Measurements from ENCODE around the gene RER1.

The RER1 gene

DNA sequence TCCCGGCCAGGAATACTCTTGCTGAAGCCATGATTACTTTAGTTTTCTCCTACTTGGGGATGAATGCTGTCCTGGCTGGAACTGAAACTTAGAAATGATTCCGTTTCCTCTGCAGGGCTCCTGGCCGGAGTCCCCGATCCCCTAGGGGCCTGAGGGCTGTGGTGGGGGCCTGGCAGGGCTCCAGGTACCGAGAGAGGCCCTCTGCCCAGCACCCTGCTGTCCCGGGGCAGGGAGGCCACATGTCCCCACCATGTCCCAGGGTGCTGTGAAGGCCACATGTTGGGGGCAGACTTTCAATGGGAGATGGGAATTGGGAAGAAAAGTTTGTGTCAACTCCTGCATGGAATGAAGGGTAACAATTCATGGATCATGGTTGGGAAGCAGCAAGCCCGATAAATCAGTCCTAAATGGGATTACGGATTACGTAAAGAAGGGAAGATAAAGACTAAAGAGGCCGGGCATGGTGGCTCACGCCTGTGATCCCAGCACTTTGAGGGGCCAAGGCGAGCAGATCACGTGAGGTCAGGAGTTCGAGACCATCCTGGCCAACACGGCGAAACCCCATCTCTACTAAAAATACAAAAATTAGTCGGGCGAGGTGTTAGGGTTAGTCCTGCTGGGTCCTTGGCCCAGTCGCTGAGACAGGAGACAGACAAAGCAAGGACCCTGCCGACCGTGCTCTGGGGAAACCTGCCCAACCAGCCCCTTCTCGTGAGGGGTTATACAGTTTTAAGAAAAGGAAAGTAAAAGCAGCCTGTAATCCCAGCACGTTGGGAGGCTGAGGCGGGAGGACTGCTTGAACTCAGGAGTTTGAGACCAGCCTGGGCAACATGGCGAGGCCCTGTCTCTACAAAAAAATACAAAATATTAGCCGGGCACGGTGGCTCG lies 37.8 kb upstream of the RER1 start:
- no peak for DNase-seq (ENCODE audit: low read depth in 1 of 2, low spot score in 1 of 2)

DNA sequence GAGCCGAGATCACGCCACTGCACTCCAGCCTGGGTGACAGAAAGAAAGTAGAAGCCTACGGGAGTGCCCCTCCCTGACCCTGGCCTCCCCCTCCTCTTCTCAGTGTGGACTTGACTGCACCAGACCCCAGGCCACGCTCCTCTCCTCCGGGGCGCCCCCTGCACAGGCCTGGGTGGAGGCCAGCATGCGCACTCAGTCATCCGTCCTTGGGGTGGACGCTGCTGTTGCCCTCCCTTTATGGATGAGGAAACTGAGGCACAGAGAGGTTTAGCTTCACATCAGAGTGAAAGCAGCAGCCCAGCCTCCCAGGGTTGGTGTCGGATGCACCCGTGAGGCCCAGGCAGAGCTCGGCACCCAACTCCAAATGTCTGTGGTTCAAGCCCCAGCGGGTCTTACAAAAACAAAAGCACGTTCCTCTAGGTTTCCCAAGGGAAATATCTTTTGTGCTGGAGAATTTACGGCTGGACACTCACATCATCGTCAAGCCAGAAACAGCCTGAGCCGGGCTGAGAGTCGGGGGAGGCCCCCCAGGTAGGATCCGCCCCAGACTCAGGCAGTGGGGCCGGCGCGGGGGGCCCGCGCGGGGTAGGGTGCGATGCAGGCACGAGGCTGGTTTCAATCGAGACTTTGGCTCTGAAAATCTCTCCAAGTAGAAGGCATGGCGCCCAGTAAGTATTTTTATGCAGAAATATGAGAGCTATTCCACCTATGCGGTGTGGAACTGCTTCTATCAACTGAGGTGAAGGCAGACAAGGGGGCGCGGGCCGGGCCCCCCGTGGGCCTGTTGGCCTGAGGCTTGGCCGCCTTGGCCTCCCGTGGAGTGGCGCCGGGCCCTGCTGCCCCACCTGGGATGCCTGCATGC lies 36.9 kb upstream of the RER1 start:
- no peak for DNase-seq (ENCODE audit: low read depth in 1 of 2, low spot score in 1 of 2)

- no peak for DNase-seq (ENCODE audit: low read depth in 1 of 2, low spot score in 1 of 2)
Measured at GRCh38 chr1:2355373-2356261, 36.0 kb upstream of the RER1 start.

- DNase-seq (ENCODE audit: low read depth in 1 of 2, low spot score in 1 of 2): no peak
Measured at GRCh38 chr1:2356401-2356800, 35.2 kb upstream of the RER1 start.

DNA sequence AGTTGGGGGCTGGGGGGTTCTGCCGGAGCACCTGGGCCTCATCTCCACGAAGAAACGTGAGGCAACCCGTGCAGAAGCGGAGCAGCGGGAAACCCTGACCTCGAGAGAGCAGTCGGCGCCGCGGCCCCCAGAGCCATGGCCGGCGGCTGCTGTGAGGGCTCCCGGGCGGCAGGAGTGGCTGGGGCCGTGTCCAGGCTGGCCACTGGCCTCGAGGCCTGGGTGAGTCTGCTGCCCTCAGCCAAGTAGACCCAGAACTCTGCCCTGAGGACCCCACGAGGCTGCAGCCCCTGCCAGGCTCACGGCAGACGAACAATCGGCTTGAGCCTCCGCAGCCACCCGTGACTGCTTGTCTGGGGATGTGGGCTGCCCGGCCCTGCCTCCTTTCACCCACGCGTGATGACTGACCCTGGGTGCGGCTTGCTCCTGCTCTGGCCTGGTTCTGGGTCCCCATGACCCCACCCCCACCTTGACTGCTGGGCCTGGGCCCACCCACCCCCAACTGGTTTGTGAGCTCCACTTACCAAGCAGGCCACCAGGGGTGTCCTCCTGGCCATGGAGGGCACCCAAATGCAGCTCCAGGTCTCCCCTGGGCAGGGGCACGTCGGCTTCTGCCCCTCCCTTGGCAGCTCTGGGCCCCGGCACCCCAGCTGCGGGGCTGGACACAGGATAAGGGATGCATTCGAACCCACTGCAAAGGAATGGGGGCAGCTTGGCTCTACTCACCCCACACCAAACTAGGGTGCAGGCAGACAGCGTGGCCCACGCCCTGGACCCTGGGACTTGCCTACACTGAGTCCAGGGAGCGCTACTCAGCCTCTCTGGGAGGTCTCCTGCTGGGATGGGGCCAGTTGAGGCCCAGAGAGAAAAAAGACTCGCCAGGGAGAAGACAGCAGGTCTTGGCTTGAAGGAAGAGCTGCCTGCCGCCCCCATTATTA lies 34.5 kb upstream of the RER1 start:
- no peak for DNase-seq (ENCODE audit: low read depth in 1 of 2, low spot score in 1 of 2)

- no peak for DNase-seq (ENCODE audit: low read depth in 1 of 2, low spot score in 1 of 2)
Measured at GRCh38 chr1:2358072-2358471, 33.6 kb upstream of the RER1 start.

DNA sequence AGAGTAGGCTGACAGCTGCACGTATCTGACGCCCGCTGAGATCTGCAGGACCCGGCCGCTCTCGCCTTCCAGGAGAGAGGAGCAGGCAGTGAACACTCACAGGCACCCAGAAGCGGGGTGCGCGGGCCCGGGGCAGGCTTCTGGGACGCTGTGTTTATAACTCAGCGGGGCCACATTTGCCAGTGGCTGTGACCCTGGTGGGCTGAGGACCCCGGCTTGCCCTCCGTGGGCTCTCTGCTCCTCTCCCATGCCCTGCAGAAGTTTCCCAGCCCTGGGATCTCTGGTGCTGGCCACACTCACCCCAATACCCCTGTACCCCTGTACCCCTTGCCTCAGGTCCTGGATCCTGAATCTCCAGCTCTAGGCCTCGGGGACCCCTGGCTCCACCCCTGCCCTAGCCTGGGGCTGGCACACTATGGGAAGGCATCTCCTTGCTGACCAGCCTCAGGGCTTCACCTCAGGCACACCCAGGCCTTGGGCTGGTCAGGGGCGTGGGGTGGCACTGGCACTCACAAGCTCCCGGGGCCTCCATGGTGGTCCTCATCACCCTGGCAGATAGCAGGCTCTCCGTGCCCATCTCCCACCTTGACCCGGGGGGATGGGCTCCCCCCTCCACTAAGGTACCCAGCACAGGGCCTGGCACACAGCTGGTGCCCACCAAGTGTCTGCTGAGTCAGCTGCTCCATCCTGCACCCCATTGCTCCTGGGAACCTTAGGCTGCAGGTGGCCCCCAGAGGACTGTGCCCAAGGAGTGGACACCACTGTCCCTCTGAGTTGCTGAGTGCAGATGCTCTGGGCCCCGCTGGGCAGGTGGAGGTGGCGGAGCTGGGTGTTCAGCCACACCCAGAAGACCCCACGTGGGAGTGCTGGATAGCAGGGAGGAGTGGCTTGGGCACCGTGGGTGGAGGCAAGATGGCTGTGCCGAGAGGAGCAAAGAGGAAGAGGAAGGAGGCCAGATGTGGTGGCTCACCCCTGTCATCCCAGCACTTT lies 32.7 kb upstream of the RER1 start:
- DNase-seq (ENCODE audit: low read depth in 1 of 2, low spot score in 1 of 2): no peak

- no peak for DNase-seq (ENCODE audit: low read depth in 1 of 2, low spot score in 1 of 2)
Measured at GRCh38 chr1:2360588-2361364, 30.9 kb upstream of the RER1 start.

DNA sequence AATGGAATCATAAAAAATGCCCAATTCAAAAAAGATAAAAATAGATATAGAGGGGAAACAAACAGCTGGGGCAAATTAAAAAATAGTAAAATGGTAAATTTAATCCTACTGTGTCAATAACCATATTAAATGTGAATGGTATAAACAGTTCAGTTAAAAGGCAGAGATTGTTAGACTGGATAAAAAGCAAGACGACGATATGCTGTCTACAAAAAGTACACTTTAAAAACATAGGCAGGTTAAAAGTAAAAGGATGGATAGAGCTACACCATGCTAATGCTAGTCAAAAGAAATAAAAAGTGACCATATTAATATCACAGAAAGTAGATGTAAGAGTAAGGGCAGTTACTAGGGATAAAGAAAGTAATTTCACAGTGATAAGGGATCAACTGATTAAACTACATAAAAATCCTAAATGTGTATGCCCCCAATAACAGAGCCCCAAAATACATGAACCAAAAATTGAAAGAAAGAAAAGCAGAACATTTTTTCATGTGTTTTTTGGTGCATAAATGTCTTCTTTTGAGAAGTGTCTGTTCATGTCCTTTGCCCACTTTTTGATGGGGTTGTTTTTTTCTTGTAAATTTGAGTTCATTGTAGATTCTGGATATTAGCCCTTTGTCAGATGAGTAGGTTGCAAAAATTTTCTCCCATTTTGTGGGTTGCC lies 27.7 kb upstream of the RER1 start:
- DNase-seq (ENCODE audit: low read depth in 1 of 2, low spot score in 1 of 2): no peak

DNA sequence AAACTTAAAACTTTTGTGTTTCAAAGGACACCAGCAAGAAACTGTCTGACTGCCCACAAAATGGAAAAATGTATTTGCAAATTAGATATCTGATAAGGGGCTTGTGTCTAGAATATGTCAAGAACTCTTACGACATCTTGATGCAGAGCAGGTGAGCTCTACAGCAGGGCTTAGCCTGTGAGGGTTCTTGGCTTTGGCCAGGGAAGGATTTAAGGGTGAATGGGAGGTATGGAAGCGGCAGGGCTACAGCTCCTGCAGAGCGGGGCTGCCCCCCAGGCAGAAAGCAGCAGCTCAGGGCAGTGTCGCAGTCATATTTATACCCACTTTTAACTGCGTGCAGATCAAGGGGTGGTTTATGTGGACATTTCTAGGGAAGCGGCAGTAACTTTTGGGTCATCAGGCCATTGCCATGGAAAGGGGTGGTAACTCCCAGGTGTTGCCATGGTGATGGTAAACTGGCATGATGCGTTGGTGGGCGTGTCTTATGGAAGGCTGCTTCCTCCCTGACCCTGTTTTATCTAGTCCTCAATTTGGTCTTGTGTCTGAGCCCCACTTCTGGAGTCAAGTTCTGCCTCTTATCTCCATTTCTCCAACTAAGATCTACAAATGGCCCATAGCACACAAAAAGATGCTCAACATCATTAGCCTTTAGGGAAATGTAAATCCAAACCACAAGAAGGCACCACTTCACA lies 23.4 kb upstream of the RER1 start:
- DNase-seq (ENCODE audit: low read depth in 1 of 2, low spot score in 1 of 2): no peak

DNA sequence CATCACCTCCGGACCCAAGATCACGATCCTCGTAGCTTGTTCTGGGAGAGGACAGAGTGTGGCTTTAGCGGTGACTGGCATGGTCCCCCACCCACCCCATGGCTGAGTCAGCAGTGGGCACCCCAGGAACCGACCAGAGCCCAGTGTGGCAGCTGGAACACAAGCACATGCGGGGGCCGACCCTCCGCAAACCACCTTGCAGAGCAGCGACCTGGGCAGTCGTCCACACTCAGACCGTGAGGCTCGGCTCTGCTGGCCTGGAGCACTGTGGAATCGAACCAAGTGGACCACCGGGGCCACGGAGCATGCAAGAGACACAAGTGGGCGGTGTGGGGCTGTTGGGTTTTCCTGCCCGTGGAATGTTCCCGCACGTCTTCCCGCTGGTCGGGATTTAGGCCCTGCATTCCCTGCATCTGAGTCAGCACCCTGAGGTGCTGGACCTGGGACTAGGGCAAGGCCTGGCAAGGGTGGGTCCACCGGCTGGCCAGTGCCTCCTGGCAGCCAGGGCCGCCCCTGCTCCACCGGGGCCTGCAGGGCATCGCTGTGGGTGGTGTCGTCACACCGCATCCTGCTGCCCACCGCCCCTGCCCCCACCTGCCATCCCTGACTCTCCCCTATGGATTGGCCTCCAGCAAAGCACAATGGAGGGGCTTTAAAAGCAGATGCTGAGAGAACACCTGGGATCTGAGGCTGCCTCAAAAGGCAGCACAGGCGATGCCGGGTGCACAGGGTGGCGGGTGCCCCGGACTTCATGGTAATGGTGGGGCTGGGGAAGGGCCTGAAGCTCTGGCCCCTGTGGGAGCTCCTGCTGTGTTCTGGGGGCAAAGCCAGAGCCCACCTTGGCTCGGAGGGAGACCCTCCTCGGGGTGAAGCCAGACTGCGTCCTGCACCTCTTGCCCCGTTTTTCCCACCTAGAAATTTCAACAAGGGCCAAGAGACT lies 18.8 kb upstream of the RER1 start:
- DNase-seq (ENCODE audit: low read depth in 1 of 2, low spot score in 1 of 2): no peak

DNA sequence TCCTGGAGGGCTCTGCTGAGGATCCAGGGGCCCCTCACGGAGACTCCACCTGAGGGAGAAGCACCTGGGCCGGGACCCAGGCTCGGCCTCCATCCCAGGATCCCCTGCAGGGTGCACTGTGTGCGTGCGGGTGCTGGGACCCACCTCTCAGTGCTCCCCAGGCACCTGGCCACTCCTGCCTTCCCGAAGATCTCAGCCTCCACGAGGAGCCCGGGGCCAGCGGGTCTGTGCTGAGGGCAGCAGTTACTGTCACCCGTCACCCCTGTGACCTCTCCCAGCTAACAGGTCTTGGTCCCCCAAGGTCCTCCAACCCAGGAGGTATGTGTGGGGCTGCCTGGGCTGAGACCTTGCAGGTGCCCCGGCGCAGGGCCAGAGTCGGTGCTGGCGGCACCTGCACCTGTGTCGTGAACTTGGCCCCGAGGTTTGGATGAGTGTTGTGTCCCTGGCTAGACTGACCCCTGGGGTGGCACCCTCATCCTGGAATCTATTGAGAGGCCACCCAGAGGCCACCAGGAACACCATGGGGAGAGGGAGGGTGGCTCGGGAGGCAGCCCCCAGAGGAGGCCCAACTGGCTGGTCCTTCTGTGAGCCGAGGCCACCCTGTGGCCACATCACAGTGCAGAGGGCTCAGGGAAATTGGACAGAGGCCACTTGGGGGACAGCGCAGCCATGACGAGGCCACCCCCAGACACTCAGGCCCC lies 17.9 kb upstream of the RER1 start:
- no peak for DNase-seq (ENCODE audit: low read depth in 1 of 2, low spot score in 1 of 2)

GRCh38 chr1:2374252-2375155 lies 17.1 kb upstream of the RER1 start:
- no peak for DNase-seq (ENCODE audit: low read depth in 1 of 2, low spot score in 1 of 2)

- no peak for DNase-seq (ENCODE audit: low read depth in 1 of 2, low spot score in 1 of 2)
Measured at GRCh38 chr1:2375246-2375922, 16.3 kb upstream of the RER1 start.

Data from activated T-helper 1 cell treated with anti-CD3 and anti-CD28 coated beads, Interleukin-2, amount 50 U/mL, for 16 hours (primary cell).